Measurements from ENCODE around the gene CRIP1. TPM values are rescaled to one million over a fixed set of nuclear protein-coding genes. Genes with fewer than 3 reads are reported as not detected.

Gene CRIP1
- total and polyA plus RNA-seq, 10 of the 15 experiments (the other 5 are each of a cell fraction or from before 2014, with no cell fraction given): 66.8 to 259 (median 154) TPM

GRCh38 chr14:105519946-105520698, 33.4 kb downstream of the CRIP1 start:
- ChIA-PET POLR2A (interaction anchor here (0.6 to 0.7 kb wide), 2 partner anchors 55 to 315 kb away, joined by 5 to 7 read pairs; no protein-coding TSS in a partner anchor), SMC1A (ENCODE audit: uncharacterized antibody, unreplicated experiment) (interaction anchor here (0.6 kb wide), 1 partner anchor 146 kb away, joined by 3 read pairs; no protein-coding TSS in a partner anchor), CTCF (interaction anchor here (1.4 kb wide), 1 partner anchor 9 kb away, joined by 4 read pairs; no protein-coding TSS in a partner anchor), RAD21 (ENCODE audit: unreplicated experiment) (no interaction called here)
- Histone ChIP-seq H3K4me2 (ENCODE audit: control insufficient read depth, insufficient read depth) (no peak overlapping the region), H3K9me3 (replicated peaks; ENCODE audit: control insufficient read depth, insufficient read depth, low read length) (no peaks in the 10 kb centered on the region; the same call in 2 of the 3 replicates), H3K4me3 (no peak overlapping the region), H3K27ac (ENCODE audit: control insufficient read depth, insufficient read depth) (no peak overlapping the region), H3K4me1 (ENCODE audit: control insufficient read depth, insufficient read depth, low read length) (no peaks in the 10 kb centered on the region), H3K79me2 (ENCODE audit: control insufficient read depth, insufficient read depth, low read length) (no peaks in the 10 kb centered on the region), H2AFZ (ENCODE audit: control insufficient read depth, low read depth, low read length) (no peak overlapping the region), H3K27me3 (replicated peaks in 1 of 2; ENCODE audit: control insufficient read depth in 2 of 2, insufficient read depth in 2 of 2, low read length in 1 of 2) (peaks cover 0 to 3% of the 10 kb centered on the region in 2 experiments; a peak in 1 of 4 replicates), H3K36me3 (ENCODE audit: control insufficient read depth in 2 of 2, insufficient read depth in 2 of 2, low read length in 1 of 2) (no peaks in the 10 kb centered on the region), H3K9ac (ENCODE audit: control insufficient read depth, insufficient read depth, low read length) (no peak overlapping the region), H4K20me1 (ENCODE audit: control insufficient read depth, insufficient read depth) (no peaks in the 10 kb centered on the region)
- TF ChIP-seq HCFC1 (IDR thresholded peaks at IDR 0.05; ENCODE audit: low read length) (no peak), CHD1 (IDR thresholded peaks at IDR 0.05; ENCODE audit: low read depth, low read length) (no peak), NFYB (IDR thresholded peaks at IDR 0.05; ENCODE audit: insufficient read depth, low read depth, low read length) (no peak), ZNF207 (IDR thresholded peaks at IDR 0.05; ENCODE audit: borderline replicate concordance) (no peak), SMAD1 (IDR thresholded peaks at IDR 0.05; ENCODE audit: low read depth, partially characterized antibody) (no peak), SREBF1 (IDR thresholded peaks at IDR 0.05; ENCODE audit: low read length) (no peak), HSF1 (IDR thresholded peaks at IDR 0.05; ENCODE audit: low read depth, low read length) (no peak), ZBTB40 (IDR thresholded peaks at IDR 0.05; ENCODE audit: borderline replicate concordance) (no peak), EZH2 (IDR thresholded peaks at IDR 0.05; ENCODE audit: borderline replicate concordance, control insufficient read depth, low read depth, low read length) (no peak), MTA2 (IDR thresholded peaks at IDR 0.05; ENCODE audit: low read depth) (no peak), HDAC6 (IDR thresholded peaks at IDR 0.05; ENCODE audit: unreplicated experiment) (no peak), ATF7 (IDR thresholded peaks at IDR 0.05; ENCODE audit: low read depth) (no peak)
- WGBS (ENCODE audit: insufficient coverage, insufficient replicate concordance, low lambda C conversion rate, missing lambda C conversion rate): 51% methylated on average over 14 of the region's 14 CpGs
- in situ Hi-C loops (cut with MboI) (loop anchor here (5.0 kb wide), 1 partner anchor 63 kb away; no protein-coding TSS in a partner anchor), intact Hi-C loops (cut with micrococcal nuclease; ENCODE audit: unreplicated experiment) (no loop called here)
- FAIRE-seq (no peak), ATAC-seq (no peak), DNase-seq (ENCODE audit: low read depth, low spot score) (no peak)
- no TSS peak for BruUV-seq (replicated peaks)

Measured in GM12878 (cell line).